K562 (cell line): ENCODE measurements around the gene GADD45GIP1. TPM values are rescaled to one million over a fixed set of nuclear protein-coding genes. Genes with fewer than 3 reads are reported as not detected.
A peak's percentile ranks its signal among the peaks of the same experiment; 100 is the strongest.

ENCODE experiments used
- ATF6 ChIP-seq: sonication (generic); formaldehyde crosslinking; IDR thresholded peaks from 2 replicates; pipeline ENCODE4 v1.4.0; 2020; ENCODE audit warnings: mild to moderate bottlenecking, missing genetic modification reagents
- CREB1 ChIP-seq, 2 experiments: sonication (generic) in 1 of 2; formaldehyde crosslinking in 1 of 2; IDR thresholded peaks; 2 replicates each; pipeline versions ENCODE4 v1.6.1 to v1.8.0; 2012 to 2022; ENCODE audit warnings: inconsistent platforms in 1 of 2, mild to moderate bottlenecking in 1 of 2, missing genetic modification reagents in 1 of 2, moderate library complexity in 1 of 2
- ELK3 ChIP-seq: fragments of 450-650 bp; formaldehyde crosslinking; IDR thresholded peaks from 2 replicates; pipeline ENCODE4 v1.4.0; 2020; ENCODE audit warnings: mild to moderate bottlenecking
- ETV6 ChIP-seq, 3 experiments: fragments of 150-350 bp in 1 of 3; sonication (generic) in 1 of 3; formaldehyde crosslinking in 1 of 3; IDR thresholded peaks; 2 replicates each; pipeline versions ENCODE4 v1.6.1 to v1.8.0; 2014 to 2022; ENCODE audit warnings: borderline replicate concordance in 2 of 3, low read depth in 2 of 3, antibody characterized with exemption in 1 of 3, low read length in 1 of 3, mild to moderate bottlenecking in 1 of 3, missing genetic modification reagents in 1 of 3
- IRF9 ChIP-seq: fragments of 450-650 bp; IDR thresholded peaks from 2 replicates; pipeline ENCODE4 v1.6.1; 2016; ENCODE audit warnings: missing biosample characterization, missing genetic modification characterization
- PBX2 ChIP-seq, 2 experiments: IDR thresholded peaks in 1 of 2; conservative IDR thresholded peaks in 1 of 2; 2 replicates each; pipeline ENCODE4 v1.6.1; 2016; ENCODE audit warnings: low read depth in 2 of 2, mild to moderate bottlenecking in 1 of 2, missing compliant biosample characterization in 1 of 2, missing genetic modification characterization in 1 of 2, moderate library complexity in 1 of 2
- PRMT5 ChIP-seq: sonication (generic); formaldehyde crosslinking; IDR thresholded peaks from 2 replicates; pipeline ENCODE4 v1.5.0; 2020; ENCODE audit warnings: missing genetic modification reagents
- RAD21 ChIP-seq, 2 experiments: fragments of 250-450 bp in 1 of 2; fragments of 450-650 bp in 1 of 2; sonication (Bioruptor Pico) in 1 of 2; formaldehyde crosslinking in 1 of 2; IDR thresholded peaks in 1 of 2; conservative IDR thresholded peaks in 1 of 2; 2 replicates each; pipeline versions ENCODE4 v1.4.0 to v1.8.0; 2020 to 2022; ENCODE audit warnings: mild to moderate bottlenecking in 2 of 2, moderate library complexity in 1 of 2
- SLC30A9 ChIP-seq: fragments of 250-450 bp; sonication (Bioruptor Pico); IDR thresholded peaks from 2 replicates; pipeline ENCODE4 v1.8.0; 2022; ENCODE audit warnings: mild to moderate bottlenecking, moderate library complexity
- SMARCC2 ChIP-seq: fragments of 450-650 bp; IDR thresholded peaks from 2 replicates; pipeline ENCODE4 v1.6.1; 2017; ENCODE audit warnings: antibody characterized with exemption, moderate library complexity, mild to moderate bottlenecking, low read depth
- SRSF1 ChIP-seq: fragments of 200-400 bp; formaldehyde crosslinking; IDR thresholded peaks from 2 replicates; pipeline ENCODE4 v1.6.1; 2017; ENCODE audit warnings: mild to moderate bottlenecking, low read depth, low read length, moderate library complexity
- ZBTB12 ChIP-seq: fragments of 250-450 bp; sonication (Bioruptor Pico); IDR thresholded peaks from 2 replicates; pipeline ENCODE4 v1.4.0; 2020
- ZNF12 ChIP-seq: sonication (generic); formaldehyde crosslinking; IDR thresholded peaks from 2 replicates; pipeline ENCODE4 v1.4.0; 2020; ENCODE audit warnings: mild to moderate bottlenecking, missing genetic modification reagents
- ZNF146 ChIP-seq: IDR thresholded peaks from one replicate; pipeline ENCODE4 v1.6.1; 2018; ENCODE audit warnings: missing compliant biosample characterization; ENCODE audit not compliant: unreplicated experiment
- ZNF23 ChIP-seq: fragments of 250-450 bp; sonication (Bioruptor Pico); IDR thresholded peaks from 2 replicates; pipeline ENCODE4 v1.4.0; 2020; ENCODE audit warnings: mild to moderate bottlenecking
- polyA plus RNA-seq, 8 experiments: library from polyadenylated mRNA; depleted of rRNA in 4 of 8; stranded (reverse) in 5 of 8; unstranded in 3 of 8; fragments of >200 nt; fragmentation: Nextera tagmentation in 2 of 8; fragmentation: Illumina TruSeq in 1 of 8; extraction: Ambion mirVana in 2 of 8; extraction: Trizol in 1 of 8; gene quantifications; 2 replicates each; pipeline versions ENCODE4 v1.2.1 to v1.2.3, GENCODE V29; 2011 to 2014; ENCODE audit warnings: inconsistent platforms in 1 of 8, missing spikeins in 1 of 8
- total RNA-seq, 7 experiments: library from RNA; depleted of rRNA in 6 of 7; stranded (reverse); fragments of >200 nt in 6 of 7; fragmentation: Illumina TruSeq in 2 of 7; extraction: Trizol in 2 of 7; gene quantifications; 2 replicates each; pipeline versions ENCODE4 v1.2.1 to v1.2.3, GENCODE V29; 2011 to 2021; ENCODE audit warnings: low replicate concordance in 1 of 7

The GADD45GIP1 gene
- total and polyA plus RNA-seq, 9 of the 15 experiments (the other 6 are each of a cell fraction or from before 2014, with no cell fraction given): 5.1 to 161 (median 29.2) TPM

- peak; percentile 69 to 83; a peak in 3 of 4 replicates for TF ChIP-seq RAD21 (CRISPR knock-in tag; conservative IDR thresholded peaks at IDR 0.05 in 1 of 2, IDR thresholded peaks at IDR 0.05 in 1 of 2)
- TF ChIP-seq ELK3 (CRISPR knock-in tag): no peak
- TF ChIP-seq ETV6 (IDR thresholded peaks at IDR 0.05; ENCODE audit: borderline replicate concordance in 1 of 2, low read depth in 2 of 2, low read length in 1 of 2): no peak
- no peak for TF ChIP-seq ETV6 (CRISPR knock-in tag; IDR thresholded peaks at IDR 0.05; ENCODE audit: borderline replicate concordance)
- TF ChIP-seq SRSF1: no peak
- TF ChIP-seq SMARCC2: no peak
- TF ChIP-seq ZNF146 (CRISPR knock-in tag): no peak
- no peak for TF ChIP-seq IRF9
- no peak for TF ChIP-seq ZBTB12
- TF ChIP-seq ZNF12 (CRISPR knock-in tag): no peak
- TF ChIP-seq CREB1 (IDR thresholded peaks at IDR 0.05): no peak
- peak; percentile 73; the same call in 1 of the 2 replicates for TF ChIP-seq CREB1 (CRISPR knock-in tag; IDR thresholded peaks at IDR 0.05)
- TF ChIP-seq ATF6: no peak
- TF ChIP-seq PRMT5 (CRISPR knock-in tag): no peak
- no peak for TF ChIP-seq ZNF23
- no peak for TF ChIP-seq SLC30A9 (CRISPR knock-in tag)
- no peak for TF ChIP-seq PBX2 (CRISPR knock-in tag; IDR thresholded peaks at IDR 0.05; ENCODE audit: low read depth)
- TF ChIP-seq PBX2 (tag; conservative IDR thresholded peaks at IDR 0.05; ENCODE audit: low read depth): no peak
These were observed 8.2 kb upstream of the GADD45GIP1 start (continued) for GRCh38 chr19:12965017-12965811.
